ENCODE data around the gene TTC12. TPM values are rescaled to one million over a fixed set of nuclear protein-coding genes. Genes with fewer than 3 reads are reported as not detected.

Gene TTC12
- total RNA-seq (2021; ENCODE audit: unreplicated experiment) (24.3 TPM), Bru-seq, nascent RNA (percentile 68 among the genes with signal in this experiment), BruChase-seq, experiment 1, labeled RNA remaining after a 2-hour chase (percentile 57 among the genes with signal in this experiment), BruChase-seq, experiment 2, labeled RNA remaining after a 6-hour chase (percentile 48 among the genes with signal in this experiment)
- polyA plus RNA-seq (2012; ENCODE audit: insufficient read length): 14.4 TPM
- long read RNA-seq, transcript TTC12-219 (22 exons, 2,315 nt): major isoform, 9 of 27 reads
- long read RNA-seq, partial matches to known transcripts: 11 of 27 reads
- long read RNA-seq, other reads (novel, unspliced or antisense): 7 of 27 reads

- no peaks in the 10 kb centered on the region for H3K36me3 ChIP-seq (ENCODE audit: control insufficient read depth, insufficient read depth, low read length)
- no peaks in the 10 kb centered on the region for H3K9me3 ChIP-seq (ENCODE audit: control insufficient read depth, insufficient read depth, low read depth, low read length)
- H3K4me1 ChIP-seq (ENCODE audit: control insufficient read depth, insufficient read depth, low read length): peaks cover 15% of the 10 kb centered on the region
- intact Hi-C loops (cut with micrococcal nuclease; ENCODE audit: unreplicated experiment): no loop called here
- H3K4me3 ChIP-seq (ENCODE audit: low read depth in 2 of 2, low read length in 2 of 2): peak within 1 kb of the TSS; percentile 72 to 79
- CTCF ChIA-PET: interaction anchor here (0.6 to 0.7 kb wide), 2 partner anchors 9 to 219 kb away, joined by 5 to 10 read pairs; no protein-coding TSS in a partner anchor
- in situ Hi-C loops (cut with HindIII; ENCODE audit: low pct_unique_long_range_greater_than_20kb, low sequenced_read_pairs): no loop called here
- peak within 1 kb of the TSS; percentile 93 for H3K27ac ChIP-seq (ENCODE audit: low read length)
- no peak for TF ChIP-seq CTCF (IDR thresholded peaks at IDR 0.05)
- TF ChIP-seq TCF7L2 (IDR thresholded peaks at IDR 0.05; ENCODE audit: low read depth, low read length): 0 out of 2 replicates have a peak, but pooled peaks have one; percentile 23
- peak; percentile 83 for TF ChIP-seq POLR2AphosphoS5 (IDR thresholded peaks at IDR 0.05; ENCODE audit: low read depth, low read length)
- TF ChIP-seq SIN3A (IDR thresholded peaks at IDR 0.05; ENCODE audit: borderline replicate concordance, insufficient read depth, low read depth, low read length): peak; percentile 87
- H3K27me3 ChIP-seq (ENCODE audit: control insufficient read depth, insufficient read depth, low read length): no peaks in the 10 kb centered on the region
- ATAC-seq (peak; percentile 99), DNase-seq (ENCODE audit: low read depth, low spot score) (peak; percentile 61)
- POLR2A ChIA-PET: interaction anchor here (0.6 to 0.7 kb wide), 3 partner anchors 56 to 520 kb away, joined by 3 to 4 read pairs (median 3); no protein-coding TSS in a partner anchor
- BruUV-seq (replicated peaks): no TSS peak
These were observed at the start of gene TTC12 for GRCh38 chr11:113314389-113315301. TSS of gene TTC12 (plus strand) at chr11:113314583. CDS start at chr11:113316258, 1,675 bp downstream.

GRCh38 chr11:113265362-113265761 lies 49.0 kb upstream of the TTC12 start:
- H3K27me3 ChIP-seq (ENCODE audit: control insufficient read depth, insufficient read depth, low read length): no peaks in the 10 kb centered on the region
- no peaks in the 10 kb centered on the region for H3K4me1 ChIP-seq (ENCODE audit: control insufficient read depth, insufficient read depth, low read length)
- H3K27ac ChIP-seq (ENCODE audit: low read length): no peak overlapping the region
- no peaks in the 10 kb centered on the region for H3K9me3 ChIP-seq (ENCODE audit: control insufficient read depth, insufficient read depth, low read depth, low read length)
- POLR2A ChIA-PET: no interaction called here
- no TSS peak for BruUV-seq (replicated peaks)
- no peak overlapping the region for H3K4me3 ChIP-seq (ENCODE audit: low read depth in 2 of 2, low read length in 2 of 2)
- intact Hi-C loops (cut with micrococcal nuclease; ENCODE audit: unreplicated experiment) (no loop called here), in situ Hi-C loops (cut with HindIII; ENCODE audit: low pct_unique_long_range_greater_than_20kb, low sequenced_read_pairs) (no loop called here)
- DNase-seq (ENCODE audit: low read depth, low spot score): no peak
- ATAC-seq: no peak
- no peaks in the 10 kb centered on the region for H3K36me3 ChIP-seq (ENCODE audit: control insufficient read depth, insufficient read depth, low read length)
- CTCF ChIA-PET: no interaction called here
- TF ChIP-seq SIN3A (IDR thresholded peaks at IDR 0.05; ENCODE audit: borderline replicate concordance, insufficient read depth, low read depth, low read length): no peak
- TF ChIP-seq REST (IDR thresholded peaks at IDR 0.05; ENCODE audit: insufficient read depth in 1 of 2, low read depth in 2 of 2, low read length in 1 of 2): no peak
- TF ChIP-seq CTCF (IDR thresholded peaks at IDR 0.05): no peak
- no peak for TF ChIP-seq TCF7L2 (IDR thresholded peaks at IDR 0.05; ENCODE audit: low read depth, low read length)
- no peak for TF ChIP-seq POLR2AphosphoS5 (IDR thresholded peaks at IDR 0.05; ENCODE audit: low read depth, low read length)
